Karpas-422 (cell line): ENCODE measurements around the gene MAD1L1. TPM values are rescaled to one million over a fixed set of nuclear protein-coding genes. Genes with fewer than 3 reads are reported as not detected.

ENCODE experiments used
- DNase-seq: peaks from one replicate; pipeline ENCODE4 v3.0.0-alpha.2; 2015
- H2AFZ ChIP-seq: fragments of 200-600 bp; sonication (generic); 2 replicates; pipeline ENCODE4 v1.6.1; 2014; ENCODE audit warnings: antibody characterized with exemption, low read length, mixed read lengths
- H3K27ac ChIP-seq: fragments of 200-600 bp; sonication (generic); 2 replicates; pipeline ENCODE4 v1.5.1; 2014; ENCODE audit warnings: mild to moderate bottlenecking, low read length, moderate library complexity
- H3K27me3 ChIP-seq: fragments of 200-600 bp; sonication (generic); 2 replicates; pipeline ENCODE4 v1.6.1; 2014; ENCODE audit warnings: low read length, mixed read lengths
- H3K36me3 ChIP-seq: fragments of 200-600 bp; sonication (generic); 2 replicates; pipeline ENCODE4 v1.6.1; 2014; ENCODE audit warnings: low read length, mixed read lengths; ENCODE audit not compliant: insufficient read depth
- H3K4me1 ChIP-seq: fragments of 200-600 bp; sonication (generic); 2 replicates; pipeline ENCODE4 v1.6.1; 2014; ENCODE audit warnings: mild to moderate bottlenecking, low read length, mixed read lengths
- H3K4me2 ChIP-seq: fragments of 200-600 bp; sonication (generic); 2 replicates; pipeline ENCODE4 v1.6.1; 2014; ENCODE audit warnings: low read length, low read depth, mild to moderate bottlenecking; ENCODE audit not compliant: poor library complexity, severe bottlenecking
- H3K4me3 ChIP-seq: fragments of 200-600 bp; sonication (generic); 2 replicates; pipeline ENCODE4 v1.5.1; 2014; ENCODE audit warnings: mild to moderate bottlenecking, antibody characterized with exemption, low read length, mixed read lengths
- H3K79me2 ChIP-seq: fragments of 200-600 bp; sonication (generic); 2 replicates; pipeline ENCODE4 v1.6.1; 2014; ENCODE audit warnings: mild to moderate bottlenecking, low read length, mixed read lengths
- H3K9ac ChIP-seq: fragments of 200-600 bp; sonication (generic); 2 replicates; pipeline ENCODE4 v1.6.0; 2014; ENCODE audit warnings: low read length
- H3K9me2 ChIP-seq: fragments of 200-600 bp; sonication (generic), shearing (Covaris generic); replicated peaks from 2 replicates; pipeline ENCODE4 v1.6.0; 2014; ENCODE audit warnings: mild to moderate bottlenecking, low read length, moderate library complexity; ENCODE audit not compliant: insufficient read depth
- H3K9me3 ChIP-seq: fragments of 300-700, 200-600 bp; sonication (generic); 2 replicates; pipeline ENCODE4 v1.6.1; 2014; ENCODE audit warnings: low read length, mixed read lengths
- H4K20me1 ChIP-seq: fragments of 200-600 bp; sonication (generic); 2 replicates; pipeline ENCODE4 v1.6.1; 2014; ENCODE audit warnings: mild to moderate bottlenecking, antibody characterized with exemption, low read length, low read depth; ENCODE audit not compliant: insufficient read depth
- total RNA-seq: library from RNA; depleted of rRNA; stranded (reverse); fragments of >200 nt; shearing (Covaris generic); gene quantifications from 2 replicates; pipeline ENCODE4 v1.2.3, GENCODE V29; 2014; ENCODE audit warnings: low replicate concordance

Gene MAD1L1
- total RNA-seq, 1 experiment from 2014 or later, result 38.6 TPM

DNA sequence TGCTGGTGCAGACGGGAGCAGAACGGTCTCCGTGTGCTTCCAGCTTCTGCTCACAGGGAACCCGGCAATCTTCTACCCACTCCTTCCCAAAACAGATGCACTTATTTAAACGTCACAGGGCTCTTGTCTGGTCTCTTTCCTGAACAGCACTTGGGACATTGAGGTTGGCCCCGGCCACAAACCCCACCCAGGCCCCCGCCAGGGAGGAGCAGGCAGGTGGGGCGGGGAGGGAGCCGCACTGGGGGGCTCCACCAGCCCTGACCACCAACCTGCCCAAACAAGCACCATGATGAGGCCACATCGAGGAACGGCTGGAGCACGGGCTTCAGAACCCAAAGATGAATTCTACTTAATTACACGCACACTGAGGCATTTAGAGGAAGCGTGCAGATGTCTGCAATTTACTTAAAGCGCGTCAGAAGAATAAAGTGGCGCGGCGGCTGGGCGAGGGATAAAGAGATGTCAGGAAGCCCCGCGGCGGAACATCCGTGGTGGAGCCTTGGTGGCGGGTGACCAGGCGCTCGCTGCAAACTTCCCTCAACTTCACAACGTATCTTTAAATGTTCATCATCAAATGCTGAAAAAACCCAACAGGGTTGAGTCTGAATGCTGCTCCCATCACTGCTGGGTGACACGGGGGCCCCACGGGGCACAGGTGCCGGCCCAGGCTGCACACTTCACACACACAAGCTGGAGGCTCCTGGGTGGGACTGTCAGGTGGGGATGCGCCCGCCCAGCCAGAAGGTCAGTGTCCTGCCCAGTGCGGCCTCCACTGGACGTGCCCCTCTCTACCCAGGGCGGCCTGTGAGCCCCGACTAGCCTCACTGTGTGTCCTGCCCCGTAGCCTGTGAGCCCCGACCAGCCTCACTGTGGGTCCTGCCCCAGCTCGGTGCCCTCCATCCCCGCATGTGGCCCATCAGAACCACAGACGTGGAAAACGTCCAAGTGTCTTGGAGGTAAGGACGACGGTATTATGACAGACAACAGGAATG is 279.2 kb downstream of the MAD1L1 start:
- no peak overlapping the region for H2AFZ ChIP-seq
- H3K4me3 ChIP-seq, result no peak overlapping the region
- H3K79me2 ChIP-seq, result no peaks in the 10 kb centered on the region
- no peak for DNase-seq
- no peak overlapping the region for H3K27ac ChIP-seq
- no peaks in the 10 kb centered on the region for H3K9me3 ChIP-seq
- no peaks in the 10 kb centered on the region for H3K36me3 ChIP-seq
- H3K4me1 ChIP-seq, result no peaks in the 10 kb centered on the region
- H4K20me1 ChIP-seq, result no peaks in the 10 kb centered on the region
- no peak overlapping the region for H3K9ac ChIP-seq
- no peaks in the 10 kb centered on the region for H3K27me3 ChIP-seq
- no peaks in the 10 kb centered on the region for H3K9me2 ChIP-seq
- no peak overlapping the region for H3K4me2 ChIP-seq

DNA sequence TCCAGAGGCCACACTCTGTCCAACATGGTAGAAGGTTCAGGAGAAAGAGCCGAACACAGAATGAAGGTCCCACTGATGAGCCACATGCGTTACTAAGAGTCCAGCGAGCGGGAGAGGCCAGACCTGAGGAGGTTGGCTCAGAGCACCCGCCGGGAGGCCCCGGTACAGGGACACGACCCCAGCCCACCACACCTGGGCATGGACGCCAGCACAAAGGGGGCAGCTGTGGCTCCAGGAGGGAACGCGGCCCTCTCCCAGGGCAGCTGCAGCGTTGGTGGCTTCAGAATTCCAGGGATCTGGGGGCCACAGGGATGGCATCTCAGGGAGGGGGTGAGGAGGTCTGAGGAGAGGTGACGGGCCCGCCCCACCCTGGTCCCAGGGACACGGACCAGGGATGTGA is 280.0 kb downstream of the MAD1L1 start:
- Histone ChIP-seq H3K4me2 (no peak overlapping the region), H3K9me2 (no peaks in the 10 kb centered on the region), H3K9me3 (no peaks in the 10 kb centered on the region), H3K27ac (no peak overlapping the region), H4K20me1 (no peaks in the 10 kb centered on the region), H3K79me2 (no peaks in the 10 kb centered on the region), H3K36me3 (no peaks in the 10 kb centered on the region), H3K4me3 (no peak overlapping the region), H3K9ac (no peak overlapping the region), H3K27me3 (no peaks in the 10 kb centered on the region), H3K4me1 (no peaks in the 10 kb centered on the region), H2AFZ (no peak overlapping the region)
- DNase-seq, result no peak

DNA sequence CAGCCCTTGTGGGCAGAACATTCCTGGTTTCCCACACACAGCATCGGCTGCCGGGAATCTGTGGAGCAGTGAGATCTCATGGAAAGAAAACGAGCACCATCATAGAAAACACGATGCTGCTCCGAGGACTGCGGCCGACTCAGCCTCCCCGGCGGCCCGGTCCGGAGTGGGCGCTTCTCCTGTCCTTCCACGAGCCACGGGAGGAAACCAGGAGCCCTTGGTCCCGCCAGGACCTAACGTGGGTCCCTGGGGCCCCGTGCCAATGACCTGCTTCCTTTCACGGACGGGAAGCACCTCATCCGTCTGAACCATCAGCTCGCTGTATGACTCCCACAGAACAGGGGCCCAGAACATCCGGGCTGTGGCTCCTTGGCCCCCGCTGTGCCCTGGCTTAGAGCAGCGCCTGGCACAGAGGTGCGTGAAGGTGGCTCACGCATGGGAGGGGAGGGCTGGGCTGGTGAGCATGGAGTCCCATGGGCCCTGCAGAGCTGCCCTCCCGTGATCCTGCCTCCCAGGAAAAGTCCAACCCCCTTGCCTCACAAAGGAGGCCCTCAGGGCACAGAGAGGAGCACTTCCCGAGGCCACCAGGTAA is 280.5 kb downstream of the MAD1L1 start:
- Histone ChIP-seq H3K36me3 (no peaks in the 10 kb centered on the region), H3K9me2 (no peaks in the 10 kb centered on the region), H3K4me2 (no peak overlapping the region), H3K9ac (no peak overlapping the region), H3K4me3 (no peak overlapping the region), H2AFZ (no peak overlapping the region), H3K79me2 (no peaks in the 10 kb centered on the region), H3K27ac (no peak overlapping the region), H4K20me1 (no peaks in the 10 kb centered on the region), H3K4me1 (no peaks in the 10 kb centered on the region), H3K9me3 (no peaks in the 10 kb centered on the region), H3K27me3 (no peaks in the 10 kb centered on the region)
- DNase-seq, result no peak

DNA sequence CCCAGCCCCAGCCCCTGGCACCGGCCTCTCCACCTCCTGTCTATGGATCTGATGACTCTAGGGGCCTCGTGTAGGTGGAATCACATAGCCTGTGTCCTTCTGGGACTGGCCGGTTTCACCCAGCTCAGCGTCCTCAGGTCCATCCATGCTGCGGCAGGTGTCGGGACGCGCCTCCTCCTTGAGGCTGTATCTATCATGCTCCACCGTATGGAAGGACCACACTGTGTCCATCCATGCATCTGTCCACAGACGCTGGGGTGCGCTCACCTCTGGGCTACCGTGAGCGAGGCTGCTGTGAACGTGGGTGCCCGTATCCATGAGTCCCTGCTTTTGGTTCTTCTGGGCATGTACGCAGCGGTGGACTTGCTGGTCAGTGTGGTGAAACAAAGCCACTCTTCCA is 281.1 kb downstream of the MAD1L1 start:
- Histone ChIP-seq H3K9ac (no peak overlapping the region), H3K9me2 (no peaks in the 10 kb centered on the region), H3K36me3 (no peaks in the 10 kb centered on the region), H3K4me1 (no peaks in the 10 kb centered on the region), H3K79me2 (no peaks in the 10 kb centered on the region), H4K20me1 (no peaks in the 10 kb centered on the region), H3K4me2 (no peak overlapping the region), H3K4me3 (no peak overlapping the region), H2AFZ (no peak overlapping the region), H3K27me3 (no peaks in the 10 kb centered on the region), H3K9me3 (no peaks in the 10 kb centered on the region), H3K27ac (no peak overlapping the region)
- no peak for DNase-seq

DNA sequence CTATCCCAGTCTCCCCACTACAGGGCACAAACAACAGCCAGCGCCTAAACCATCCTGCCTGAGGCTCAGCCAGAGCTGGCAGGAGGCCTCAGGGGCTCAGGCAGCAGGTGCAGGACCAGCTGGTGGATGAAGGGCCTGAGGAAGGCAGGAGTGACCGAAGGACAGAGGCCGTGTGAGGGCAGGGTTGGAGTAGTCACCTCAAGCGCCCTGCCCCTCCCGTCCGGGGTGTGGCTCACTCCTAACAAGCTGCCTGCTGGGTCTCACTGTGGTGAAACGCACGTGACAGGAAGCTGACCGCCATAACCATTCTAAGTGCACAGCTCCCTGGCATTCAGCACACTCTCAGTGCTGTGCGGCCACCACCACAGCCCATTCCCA is 281.6 kb downstream of the MAD1L1 start:
- Histone ChIP-seq H3K4me1 (no peaks in the 10 kb centered on the region), H3K27me3 (no peaks in the 10 kb centered on the region), H3K79me2 (no peaks in the 10 kb centered on the region), H3K27ac (no peak overlapping the region), H3K9ac (no peak overlapping the region), H3K9me2 (no peaks in the 10 kb centered on the region), H3K4me2 (no peak overlapping the region), H3K9me3 (no peaks in the 10 kb centered on the region), H2AFZ (no peak overlapping the region), H3K4me3 (no peak overlapping the region), H4K20me1 (no peaks in the 10 kb centered on the region), H3K36me3 (no peaks in the 10 kb centered on the region)
- DNase-seq, result no peak

DNA sequence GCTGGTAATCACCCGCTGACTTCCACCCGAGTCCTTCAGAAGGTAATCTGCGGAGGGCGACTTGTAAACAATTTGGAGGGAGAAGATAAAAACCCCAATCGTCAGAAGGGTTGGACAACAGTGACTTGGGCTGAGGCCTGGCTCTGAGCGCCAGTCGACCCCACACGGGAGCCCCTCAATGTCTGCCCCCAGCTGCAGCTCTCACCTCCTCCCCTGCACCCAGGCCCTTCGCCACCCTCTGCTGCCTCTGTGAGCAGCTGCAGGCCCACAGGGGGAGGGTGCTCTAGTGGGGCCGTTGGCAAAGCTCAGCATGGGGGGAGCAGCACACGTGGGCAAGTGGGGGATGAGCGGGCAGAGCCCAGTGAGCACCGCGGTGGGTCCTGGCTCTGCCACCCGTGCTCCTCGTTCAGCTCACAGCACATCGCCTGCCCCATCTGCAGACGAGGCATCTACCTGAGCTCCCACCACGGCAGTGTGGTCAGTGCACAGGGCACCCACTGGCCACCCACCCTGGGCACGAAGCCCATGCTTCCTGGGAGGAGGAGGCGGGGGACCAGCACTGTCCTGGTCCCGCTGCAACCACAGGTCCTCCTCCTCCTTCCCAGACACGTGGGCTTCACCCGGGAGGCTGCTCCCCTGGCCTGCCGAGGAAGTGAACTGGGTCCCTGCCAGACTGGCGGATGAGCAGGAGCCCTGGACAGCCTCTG is 282.1 kb downstream of the MAD1L1 start:
- Histone ChIP-seq H3K36me3 (no peaks in the 10 kb centered on the region), H3K4me3 (no peak overlapping the region), H3K27ac (no peak overlapping the region), H3K4me2 (no peak overlapping the region), H3K4me1 (no peaks in the 10 kb centered on the region), H3K9me3 (no peaks in the 10 kb centered on the region), H2AFZ (no peak overlapping the region), H4K20me1 (no peaks in the 10 kb centered on the region), H3K27me3 (no peaks in the 10 kb centered on the region), H3K79me2 (no peaks in the 10 kb centered on the region), H3K9me2 (no peaks in the 10 kb centered on the region), H3K9ac (no peak overlapping the region)
- no peak for DNase-seq

DNA sequence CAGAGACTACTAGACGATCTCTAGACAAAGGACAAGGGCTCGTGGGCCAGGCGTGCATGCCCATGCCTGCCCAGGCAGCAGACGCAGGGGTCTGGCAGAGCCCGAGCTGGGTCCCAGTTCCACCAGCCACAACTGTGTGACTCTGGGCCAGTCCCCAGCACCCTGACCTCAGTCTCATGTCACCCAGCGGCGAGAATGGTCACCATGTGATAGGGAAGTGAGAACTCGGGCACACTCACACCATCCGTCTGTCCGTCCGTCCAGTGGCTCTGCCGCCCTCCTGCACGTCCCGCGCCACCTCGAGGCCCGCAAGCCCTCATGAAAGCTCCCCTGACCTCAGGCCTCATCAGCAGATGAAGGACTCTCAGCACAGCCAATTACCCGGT is 282.7 kb downstream of the MAD1L1 start:
- H3K9me2 ChIP-seq, result no peaks in the 10 kb centered on the region
- no peak overlapping the region for H3K9ac ChIP-seq
- H3K27ac ChIP-seq, result no peak overlapping the region
- no peaks in the 10 kb centered on the region for H4K20me1 ChIP-seq
- no peak overlapping the region for H2AFZ ChIP-seq
- H3K4me1 ChIP-seq, result no peaks in the 10 kb centered on the region
- H3K9me3 ChIP-seq, result no peaks in the 10 kb centered on the region
- no peak overlapping the region for H3K4me2 ChIP-seq
- H3K36me3 ChIP-seq, result no peaks in the 10 kb centered on the region
- H3K79me2 ChIP-seq, result no peaks in the 10 kb centered on the region
- DNase-seq, result no peak
- no peaks in the 10 kb centered on the region for H3K27me3 ChIP-seq
- no peak overlapping the region for H3K4me3 ChIP-seq

DNA sequence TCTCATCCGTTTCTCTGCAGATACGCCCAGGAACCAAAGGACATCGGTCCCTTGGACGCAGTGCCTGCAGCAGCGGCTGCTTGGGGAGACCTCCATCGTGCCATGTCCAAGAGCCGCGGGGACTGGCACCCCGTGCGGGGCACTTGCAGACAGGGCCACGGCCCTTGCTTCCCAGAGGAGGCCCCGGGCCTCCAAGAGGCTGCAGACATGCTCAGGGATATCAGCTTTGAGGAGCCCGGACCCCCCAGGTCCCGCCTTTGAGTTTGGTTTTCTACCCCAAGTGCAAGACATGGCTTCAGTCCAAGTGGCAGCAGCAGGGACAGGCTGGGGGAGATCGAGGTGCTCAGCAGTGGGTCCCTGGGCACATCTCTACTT is 283.1 kb downstream of the MAD1L1 start:
- Histone ChIP-seq H3K27me3 (no peaks in the 10 kb centered on the region), H3K9me2 (no peaks in the 10 kb centered on the region), H3K4me2 (no peak overlapping the region), H2AFZ (no peak overlapping the region), H3K4me3 (no peak overlapping the region), H3K9me3 (no peaks in the 10 kb centered on the region), H3K4me1 (no peaks in the 10 kb centered on the region), H3K36me3 (no peaks in the 10 kb centered on the region), H3K27ac (no peak overlapping the region), H4K20me1 (no peaks in the 10 kb centered on the region), H3K79me2 (no peaks in the 10 kb centered on the region), H3K9ac (no peak overlapping the region)
- no peak for DNase-seq
